Neuronal stem cell (in vitro differentiated cells): ENCODE data around the gene PEX26.

Experiments
- DNase-seq: peaks from one replicate; pipeline ENCODE4 v3.0.0-alpha.2; 2013; ENCODE audit warnings: low spot score
- H2AFZ ChIP-seq: one replicate; pipeline ENCODE4 v1.6.1; 2013; ENCODE audit warnings: mild to moderate bottlenecking, low read length, inconsistent platforms
- H2AK5ac ChIP-seq: 2 replicates; pipeline ENCODE4 v1.6.1; 2013; ENCODE audit warnings: low read depth, mild to moderate bottlenecking, inconsistent platforms, low read length, moderate library complexity, mixed read lengths
- H2BK120ac ChIP-seq: 2 replicates; pipeline ENCODE4 v1.6.1; 2013; ENCODE audit warnings: low read depth, mild to moderate bottlenecking, inconsistent platforms, low read length, moderate library complexity, mixed read lengths
- H2BK12ac ChIP-seq: one replicate; pipeline ENCODE4 v1.6.1; 2013; ENCODE audit warnings: low read length, inconsistent platforms
- H2BK15ac ChIP-seq: 2 replicates; pipeline ENCODE4 v1.6.1; 2013; ENCODE audit warnings: mild to moderate bottlenecking, low read length, inconsistent platforms, mixed read lengths
- H2BK5ac ChIP-seq: one replicate; pipeline ENCODE4 v1.6.1; 2013; ENCODE audit warnings: inconsistent platforms, mild to moderate bottlenecking, low read length, moderate library complexity
- H3K14ac ChIP-seq: one replicate; pipeline ENCODE4 v1.6.1; 2013; ENCODE audit warnings: low read length, inconsistent platforms
- H3K18ac ChIP-seq: 2 replicates; pipeline ENCODE4 v1.6.1; 2013; ENCODE audit warnings: low read length, inconsistent platforms
- H3K23ac ChIP-seq: 2 replicates; pipeline ENCODE4 v1.6.1; 2013; ENCODE audit warnings: low read depth, mild to moderate bottlenecking, mixed read lengths, low read length, inconsistent platforms; ENCODE audit not compliant: poor library complexity
- H3K27ac ChIP-seq: replicated peaks from 3 replicates; pipeline ENCODE4 v1.5.1; 2013; ENCODE audit warnings: low read length, inconsistent platforms
- H3K27me3 ChIP-seq, 3 experiments: 2 replicates each; pipeline ENCODE4 v1.6.1; 2013; ENCODE audit warnings: low read length in 3 of 3, mild to moderate bottlenecking in 2 of 3, inconsistent platforms in 1 of 3, low read depth in 1 of 3, mixed read lengths in 1 of 3, moderate library complexity in 1 of 3; ENCODE audit not compliant: control insufficient read depth in 3 of 3, insufficient read depth in 3 of 3
- H3K36me3 ChIP-seq, 2 donors: replicated peaks in 1 of 2; 2 replicates each; pipeline ENCODE4 v1.6.1; 2013; ENCODE audit warnings: low read length in 2 of 2; ENCODE audit not compliant: control insufficient read depth in 2 of 2, insufficient read depth in 2 of 2
- H3K4ac ChIP-seq: 2 replicates; pipeline ENCODE4 v1.6.1; 2013; ENCODE audit warnings: inconsistent platforms, mild to moderate bottlenecking, low read length, moderate library complexity
- H3K4me1 ChIP-seq, 2 donors: 1 replicate in 1 of 2; 2 replicates in 1 of 2; pipeline ENCODE4 v1.6.1; 2013; ENCODE audit warnings: low read length in 2 of 2, low read depth in 1 of 2; ENCODE audit not compliant: control insufficient read depth in 2 of 2, insufficient read depth in 1 of 2
- H3K4me2 ChIP-seq: one replicate; pipeline ENCODE4 v1.6.1; 2013; ENCODE audit warnings: mild to moderate bottlenecking, low read length, inconsistent platforms; ENCODE audit not compliant: insufficient read depth, poor library complexity, severe bottlenecking
- H3K4me3 ChIP-seq, 2 donors: 2 replicates each; pipeline ENCODE4 v1.5.1; 2013; ENCODE audit warnings: low read length in 2 of 2, mild to moderate bottlenecking in 2 of 2, inconsistent platforms in 1 of 2, moderate library complexity in 1 of 2
- H3K79me1 ChIP-seq: one replicate; pipeline ENCODE4 v1.6.1; 2013; ENCODE audit warnings: low read depth, mild to moderate bottlenecking, inconsistent platforms, low read length, moderate library complexity
- H3K9ac ChIP-seq: one replicate; pipeline ENCODE4 v1.6.1; 2013; ENCODE audit warnings: mild to moderate bottlenecking, low read depth, low read length, inconsistent platforms; ENCODE audit not compliant: poor library complexity
- H3K9me3 ChIP-seq, 2 donors: replicated peaks in 1 of 2; 2 replicates each; pipeline versions ENCODE3 to v1.6.1; 2013; ENCODE audit warnings: low read length in 2 of 2, mild to moderate bottlenecking in 2 of 2, inconsistent platforms in 1 of 2, low read depth in 1 of 2, mixed read lengths in 1 of 2, moderate library complexity in 1 of 2; ENCODE audit not compliant: control insufficient read depth in 2 of 2, insufficient read depth in 1 of 2
- H4K8ac ChIP-seq: one replicate; pipeline ENCODE4 v1.6.1; 2013; ENCODE audit warnings: low read depth, mild to moderate bottlenecking, inconsistent platforms, low read length, moderate library complexity
- H4K91ac ChIP-seq: one replicate; pipeline ENCODE4 v1.6.1; 2013; ENCODE audit warnings: low read length, low read depth, mild to moderate bottlenecking, inconsistent platforms; ENCODE audit not compliant: poor library complexity
- WGBS, 2 donors: extraction: QIAGEN DNeasy Blood & Tissue Kit; methylation state at CpG; one replicate each; pipeline ENCODE4 v1.1.7; 2013; ENCODE audit warnings: missing lambda C conversion rate in 2 of 2, mixed read lengths in 1 of 2; ENCODE audit not compliant: insufficient read length in 2 of 2, insufficient replicate concordance in 1 of 2; ENCODE audit errors: extremely low coverage in 2 of 2; 5-methylcytosine and 5-hydroxymethylcytosine counted together

Gene PEX26

GRCh38 chr22:18126606-18127005 is 48.8 kb downstream of the PEX26 start:
- Histone ChIP-seq H3K27ac (no peak overlapping the region), H3K4ac (no peak overlapping the region), H4K8ac (no peak overlapping the region), H3K14ac (no peak overlapping the region), H2BK5ac (no peak overlapping the region), H3K23ac (peak overlapping the region; percentile 38), H2BK15ac (no peak overlapping the region), H3K18ac (no peak overlapping the region), H3K36me3 (peaks cover 3 to 7% of the 10 kb centered on the region in 2 donors), H3K4me1 (peaks cover 3 to 4% of the 10 kb centered on the region in 2 donors), H3K9me3 (no peaks in the 10 kb centered on the region), H2AK5ac (no peak overlapping the region), H2BK120ac (no peak overlapping the region), H2BK12ac (no peak overlapping the region), H3K4me2 (no peak overlapping the region), H3K9ac (no peak overlapping the region), H3K27me3 (no peaks in the 10 kb centered on the region), H2AFZ (no peak overlapping the region), H4K91ac (no peak overlapping the region), H3K79me1 (no peaks in the 10 kb centered on the region), H3K4me3 (no peak overlapping the region)
- WGBS, 2 donors: no CpG with 5 or more reads among the region's 18 CpGs
- no peak for DNase-seq

- no CpG with 5 or more reads among the region's 8 CpGs for WGBS, 2 donors
- H4K91ac ChIP-seq: no peak overlapping the region
- H3K23ac ChIP-seq: no peak overlapping the region
- no peak overlapping the region for H3K27ac ChIP-seq
- H2BK120ac ChIP-seq: no peak overlapping the region
- DNase-seq: no peak
- no peak overlapping the region for H3K4ac ChIP-seq
- H4K8ac ChIP-seq: no peak overlapping the region
- no peak overlapping the region for H3K18ac ChIP-seq
- no peak overlapping the region for H2AFZ ChIP-seq
- H3K79me1 ChIP-seq: no peaks in the 10 kb centered on the region
- H2BK5ac ChIP-seq: no peak overlapping the region
- H3K4me2 ChIP-seq: no peak overlapping the region
- H3K4me3 ChIP-seq: no peak overlapping the region
- H3K27me3 ChIP-seq: no peaks in the 10 kb centered on the region
- peaks cover 3 to 7% of the 10 kb centered on the region in 2 donors for H3K36me3 ChIP-seq
- H2BK15ac ChIP-seq: no peak overlapping the region
- H3K14ac ChIP-seq: no peak overlapping the region
- no peaks in the 10 kb centered on the region for H3K4me1 ChIP-seq
- no peak overlapping the region for H2BK12ac ChIP-seq
- no peak overlapping the region for H2AK5ac ChIP-seq
- no peaks in the 10 kb centered on the region for H3K9me3 ChIP-seq
- no peak overlapping the region for H3K9ac ChIP-seq
Measured at GRCh38 chr22:18130018-18130417, 52.2 kb downstream of the PEX26 start.

GRCh38 chr22:18130699-18131429 is 53.1 kb downstream of the PEX26 start:
- Histone ChIP-seq H4K91ac (no peak overlapping the region), H2AK5ac (no peak overlapping the region), H3K36me3 (peaks cover 3 to 7% of the 10 kb centered on the region in 2 donors), H2BK12ac (no peak overlapping the region), H3K9ac (no peak overlapping the region), H4K8ac (no peak overlapping the region), H3K14ac (peak overlapping the region; percentile 72), H3K18ac (peak overlapping the region; percentile 62), H3K79me1 (no peaks in the 10 kb centered on the region), H3K9me3 (no peaks in the 10 kb centered on the region), H3K27ac (no peak overlapping the region), H2BK5ac (no peak overlapping the region), H3K27me3 (no peaks in the 10 kb centered on the region), H2BK120ac (no peak overlapping the region), H3K4me3 (no peak overlapping the region), H3K23ac (no peak overlapping the region), H2BK15ac (no peak overlapping the region), H3K4me1 (no peaks in the 10 kb centered on the region), H3K4ac (no peak overlapping the region), H3K4me2 (no peak overlapping the region), H2AFZ (no peak overlapping the region)
- WGBS, 2 donors: no CpG with 5 or more reads among the region's 20 CpGs
- no peak for DNase-seq

GRCh38 chr22:18133452-18133851 is 55.7 kb downstream of the PEX26 start:
- no peaks in the 10 kb centered on the region for H3K27me3 ChIP-seq
- H4K91ac ChIP-seq: no peak overlapping the region
- no peak overlapping the region for H2BK120ac ChIP-seq
- no peaks in the 10 kb centered on the region for H3K9me3 ChIP-seq
- no peak overlapping the region for H3K27ac ChIP-seq
- H2BK15ac ChIP-seq: no peak overlapping the region
- H3K18ac ChIP-seq: no peak overlapping the region
- no peak overlapping the region for H3K14ac ChIP-seq
- no peak overlapping the region for H3K4me3 ChIP-seq
- H3K36me3 ChIP-seq: no peaks in the 10 kb centered on the region
- H3K4ac ChIP-seq: no peak overlapping the region
- H3K79me1 ChIP-seq: no peaks in the 10 kb centered on the region
- no peak overlapping the region for H2BK12ac ChIP-seq
- no peak overlapping the region for H3K23ac ChIP-seq
- DNase-seq: no peak
- no peak overlapping the region for H2AK5ac ChIP-seq
- no CpG with 5 or more reads among the region's 2 CpGs for WGBS, 2 donors
- no peak overlapping the region for H2AFZ ChIP-seq
- no peak overlapping the region for H2BK5ac ChIP-seq
- H3K4me1 ChIP-seq: no peaks in the 10 kb centered on the region
- no peak overlapping the region for H3K9ac ChIP-seq
- no peak overlapping the region for H4K8ac ChIP-seq
- H3K4me2 ChIP-seq: no peak overlapping the region
